HG03521 (cell line): ENCODE data around the gene STX8.
"Not testable (repeated sequence)": the region's sequence is repeated elsewhere in the genome, so short reads cannot be mapped to it uniquely, and the experiment has no call there.

Source experiments
- ATAC-seq: cut with Tn5 transposase; IDR thresholded peaks from one replicate; pipeline ENCODE4 v1.9.1; 2021; ENCODE audit warnings: mild to moderate bottlenecking, moderate library complexity; ENCODE audit not compliant: unreplicated experiment

The STX8 gene

DNA sequence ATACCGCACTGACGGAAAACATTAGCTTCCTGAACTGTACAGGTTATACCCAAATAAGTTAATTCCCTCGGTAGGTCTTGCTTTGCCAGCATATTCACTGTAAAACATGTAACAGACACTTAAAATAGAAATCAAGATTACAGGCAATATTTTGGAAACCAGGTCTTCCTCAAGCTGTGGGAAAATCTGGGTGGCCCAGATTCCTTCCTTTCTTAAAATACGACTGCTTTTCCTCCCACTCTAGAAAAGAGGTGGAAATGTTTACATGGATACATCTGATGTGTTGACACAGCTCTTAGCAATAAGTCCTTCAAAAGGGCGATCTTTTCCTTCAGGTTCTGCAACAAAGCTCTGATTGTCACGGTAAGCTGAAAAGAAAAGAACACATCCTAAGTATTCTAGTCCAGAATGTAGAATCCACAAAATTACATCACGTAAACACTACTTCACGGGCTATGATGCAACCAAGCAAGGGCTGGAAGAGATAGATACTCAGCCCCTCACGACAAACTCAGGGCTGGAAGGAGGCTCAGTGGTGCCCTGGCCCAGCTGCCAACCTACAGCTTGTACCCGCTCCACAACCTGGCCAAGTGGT is 18.4 kb downstream of the STX8 start:
- ATAC-seq: no peak

DNA sequence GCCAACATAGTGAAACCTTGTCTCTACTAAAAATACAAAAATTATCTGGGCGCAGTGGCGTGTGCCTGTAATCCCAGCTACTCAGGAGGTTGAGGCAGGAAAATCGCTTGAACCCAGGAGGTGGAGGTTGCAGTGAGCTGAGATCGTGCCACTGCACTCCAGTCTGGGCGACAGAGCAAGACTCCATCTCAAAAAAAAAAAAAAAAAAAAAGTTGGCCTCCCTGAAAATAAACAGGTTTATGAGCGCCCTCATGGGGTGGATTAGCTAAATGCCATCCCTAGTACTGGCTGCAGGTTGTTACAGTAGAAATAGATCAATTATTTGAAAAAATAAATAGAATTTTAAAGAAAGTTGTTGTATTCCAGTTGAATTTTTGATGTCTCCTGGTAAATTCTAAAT is 20.9 kb downstream of the STX8 start:
- not testable (repeated sequence) for ATAC-seq

DNA sequence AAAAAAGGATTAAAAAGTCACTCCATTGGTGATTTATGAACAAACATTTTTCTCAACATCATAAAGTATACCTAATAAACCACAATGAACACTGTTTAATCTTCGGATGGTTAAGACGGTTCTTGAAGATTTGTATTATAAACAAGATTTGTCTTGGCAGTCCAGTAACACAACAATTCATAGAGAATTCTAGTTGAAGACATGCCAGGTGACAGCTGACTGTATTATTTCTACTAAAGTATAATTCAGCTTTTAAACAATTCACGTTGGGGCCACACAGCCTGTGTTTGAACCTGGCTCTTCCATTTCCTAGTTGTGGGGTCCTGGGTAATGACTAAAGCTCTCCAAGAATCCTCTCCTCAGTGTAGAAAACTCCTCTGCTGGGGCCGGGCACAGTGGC is 22.0 kb downstream of the STX8 start:
- no peak for ATAC-seq

DNA sequence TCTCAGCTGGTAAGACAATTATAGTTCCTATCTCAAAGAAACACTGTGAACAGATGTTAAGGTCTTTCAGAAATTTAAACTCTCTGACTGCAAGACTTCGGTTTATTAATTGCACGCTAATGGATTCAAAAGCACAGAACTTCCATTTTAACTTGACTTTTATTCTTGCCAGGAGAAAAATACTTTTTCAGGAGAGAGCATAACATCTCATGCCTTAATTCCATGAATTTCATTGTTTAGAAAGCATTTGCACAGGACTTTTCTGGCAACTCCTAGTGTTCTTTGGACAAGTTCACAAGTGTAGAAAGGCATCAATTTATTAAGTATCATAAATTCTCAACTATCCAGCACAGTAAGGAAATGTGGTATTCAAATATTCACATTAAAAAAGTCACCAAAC is 22.4 kb downstream of the STX8 start:
- ATAC-seq: no peak

DNA sequence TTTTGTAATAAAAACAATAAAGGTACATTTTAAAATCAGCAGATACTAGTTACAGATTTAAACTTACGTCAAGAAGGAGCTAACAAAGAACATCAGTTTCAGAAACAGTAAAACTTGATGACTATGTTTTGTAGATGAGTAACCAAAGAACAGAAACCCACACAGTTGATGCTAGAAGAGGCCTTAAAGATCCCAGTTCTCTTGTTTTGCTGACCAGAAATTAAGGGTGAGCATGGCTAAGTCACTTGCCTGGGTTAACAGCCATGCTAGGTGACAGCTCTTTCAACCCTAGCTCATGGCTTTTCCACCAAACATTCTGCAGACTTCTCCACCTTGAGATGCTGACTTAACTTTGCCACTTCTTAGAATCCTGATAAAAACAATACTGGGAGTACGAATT is 26.4 kb downstream of the STX8 start:
- ATAC-seq: no peak

DNA sequence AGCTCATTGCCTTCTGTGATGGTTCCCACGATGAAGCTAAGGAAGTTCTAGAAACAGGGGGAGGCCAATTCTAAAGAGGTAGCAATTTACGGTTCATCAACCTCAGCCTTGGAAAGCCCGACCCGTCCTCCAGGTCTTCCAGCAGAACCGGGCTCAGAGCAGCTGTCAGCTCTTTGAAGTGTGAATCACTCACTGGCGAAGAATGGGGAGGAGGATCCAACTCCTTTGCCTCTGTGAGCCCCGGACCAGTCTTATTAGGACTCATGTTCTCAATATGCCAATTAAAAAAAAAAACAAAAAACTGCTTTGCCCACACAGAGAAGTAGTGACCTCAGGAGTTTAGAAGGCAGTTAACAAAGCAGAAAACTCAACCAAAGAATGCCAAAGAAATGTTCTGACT is 31.4 kb downstream of the STX8 start:
- ATAC-seq: no peak

DNA sequence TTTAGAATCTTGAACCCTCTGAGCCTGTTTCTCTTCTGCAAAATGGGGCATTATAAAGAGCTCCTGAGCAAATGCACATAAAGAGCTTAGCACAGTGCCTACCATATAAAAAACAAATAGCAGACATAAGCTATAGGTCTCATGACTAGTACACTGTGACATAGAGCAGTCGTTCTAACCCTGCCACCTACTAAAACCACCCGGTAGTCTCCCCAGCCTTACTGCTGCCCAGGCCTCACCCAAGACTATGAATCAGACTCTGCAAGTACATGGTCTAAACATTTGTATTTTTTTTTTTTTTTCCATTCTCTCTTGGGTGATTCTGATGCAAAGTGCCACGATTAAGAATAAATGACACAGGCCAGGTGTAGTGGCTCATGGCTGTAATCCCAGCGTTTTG is 33.9 kb downstream of the STX8 start:
- ATAC-seq: no peak

DNA sequence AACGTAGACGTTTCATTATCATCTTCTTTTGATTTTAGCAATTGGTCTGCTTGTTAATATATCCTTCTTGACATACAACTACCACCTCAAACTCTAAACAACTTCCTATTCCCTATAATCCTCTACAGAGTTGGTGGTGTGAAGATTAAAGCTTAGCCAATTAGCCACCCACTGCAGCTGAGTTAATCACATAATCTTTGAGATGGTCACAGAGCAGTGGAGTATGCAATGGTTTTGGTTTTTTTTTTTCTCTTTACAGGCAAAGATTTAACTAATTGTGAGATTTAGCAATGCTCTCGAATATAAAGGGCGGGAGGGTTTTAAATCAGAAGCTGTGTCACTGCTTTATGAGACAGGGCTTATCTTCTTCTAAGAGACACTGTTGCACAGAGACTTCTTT is 37.0 kb downstream of the STX8 start:
- no peak for ATAC-seq

DNA sequence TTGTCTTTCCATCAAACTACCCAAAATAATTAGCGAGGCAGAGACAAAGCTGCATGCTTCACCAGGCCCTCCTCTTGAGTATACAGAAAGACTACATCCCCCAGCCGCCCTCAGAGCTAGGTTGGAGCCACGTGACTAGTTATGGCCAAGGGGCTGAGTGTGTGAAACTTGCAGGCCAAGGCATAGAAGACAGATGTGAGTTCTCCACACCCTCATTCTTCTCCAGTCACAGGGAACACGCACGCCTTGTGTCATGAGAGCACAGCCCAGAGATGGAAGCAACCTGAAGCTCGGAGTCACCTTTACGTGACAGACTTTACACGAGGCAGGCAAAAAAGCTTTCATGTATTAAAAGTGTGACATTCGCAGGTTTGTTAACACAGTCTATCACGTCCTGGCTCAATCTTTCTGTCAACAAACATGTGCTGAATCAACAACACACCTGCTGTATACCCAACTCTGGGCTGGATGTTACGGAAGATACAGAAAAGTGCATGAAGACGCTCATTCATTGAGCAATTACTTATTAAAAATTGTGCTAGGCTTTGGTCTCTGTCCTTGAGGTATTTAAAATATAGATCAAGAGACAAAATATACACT is 38.3 kb downstream of the STX8 start:
- ATAC-seq: no peak

DNA sequence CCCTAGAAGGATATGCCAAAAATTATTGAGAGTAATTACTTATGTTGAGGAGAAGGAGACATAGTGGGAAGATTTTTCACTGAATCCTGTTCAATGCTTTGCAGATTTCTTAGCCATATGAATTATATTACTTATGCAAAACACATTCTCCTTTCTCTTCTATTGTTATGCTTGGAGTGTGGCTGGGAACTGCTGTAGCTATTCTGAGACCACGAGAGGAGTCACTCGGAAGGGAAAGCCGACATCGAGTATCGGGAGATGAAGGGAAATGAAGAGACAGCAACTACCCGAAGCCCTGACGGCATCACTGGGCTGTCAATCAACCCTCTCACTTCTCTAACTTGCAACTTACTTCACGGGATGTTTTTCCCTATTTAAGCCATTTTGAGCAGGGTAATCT is 39.6 kb downstream of the STX8 start:
- ATAC-seq: no peak

DNA sequence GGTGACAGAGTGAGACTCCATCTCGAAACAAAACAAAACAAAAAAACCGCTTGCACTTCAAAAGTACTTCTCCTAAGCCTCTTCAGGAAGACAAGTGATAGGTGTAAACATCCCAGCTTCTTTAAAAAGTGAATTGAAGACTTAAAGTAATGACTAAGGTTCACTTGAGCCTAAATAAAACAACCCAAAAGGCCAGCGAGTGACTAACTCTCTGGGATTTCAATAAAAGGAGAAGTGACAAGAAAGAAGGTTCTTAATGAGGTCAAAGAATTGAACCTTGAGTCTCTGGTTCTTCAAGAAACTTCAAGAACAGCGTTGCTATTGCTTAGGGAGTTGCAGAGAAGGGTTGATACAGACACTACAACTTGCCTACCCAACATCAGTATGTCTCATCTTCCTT is 42.2 kb downstream of the STX8 start:
- no peak for ATAC-seq

DNA sequence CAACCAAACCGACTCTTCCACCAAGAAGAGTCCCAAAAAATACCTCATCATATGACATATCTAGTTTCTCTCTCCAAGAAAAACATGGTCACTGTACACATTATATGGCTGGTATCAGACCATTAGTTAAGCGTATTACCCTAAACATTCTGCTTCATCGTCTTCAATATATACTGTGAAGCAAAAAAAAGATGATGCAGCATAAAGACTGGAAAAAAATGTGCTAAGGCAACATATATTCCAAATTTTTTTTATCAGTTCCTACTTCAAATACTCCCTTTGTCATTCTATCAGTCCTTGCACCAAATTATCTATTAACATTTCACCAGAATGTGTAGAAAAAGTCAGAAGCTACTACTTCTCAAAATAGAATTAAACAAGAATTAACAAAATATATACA is 42.9 kb downstream of the STX8 start:
- ATAC-seq: no peak

DNA sequence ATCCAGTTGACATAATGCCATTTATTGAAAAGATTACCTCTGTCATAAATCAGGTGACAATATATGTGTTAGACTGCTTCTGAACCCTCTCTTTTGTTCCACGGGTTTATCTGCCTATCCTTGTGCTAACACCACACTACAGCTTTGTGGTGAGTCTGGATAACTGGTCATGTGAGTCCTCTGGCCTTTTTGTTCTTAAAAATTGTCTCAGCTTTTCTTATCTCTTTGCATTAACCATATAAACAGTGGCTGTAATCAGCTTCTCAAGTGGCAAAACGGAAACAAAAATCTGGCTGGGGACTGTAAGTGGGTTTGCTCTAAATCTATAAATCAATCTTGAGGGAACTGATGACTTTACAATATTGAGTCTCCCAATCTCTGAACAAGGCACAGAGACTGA is 44.6 kb downstream of the STX8 start:
- no peak for ATAC-seq

DNA sequence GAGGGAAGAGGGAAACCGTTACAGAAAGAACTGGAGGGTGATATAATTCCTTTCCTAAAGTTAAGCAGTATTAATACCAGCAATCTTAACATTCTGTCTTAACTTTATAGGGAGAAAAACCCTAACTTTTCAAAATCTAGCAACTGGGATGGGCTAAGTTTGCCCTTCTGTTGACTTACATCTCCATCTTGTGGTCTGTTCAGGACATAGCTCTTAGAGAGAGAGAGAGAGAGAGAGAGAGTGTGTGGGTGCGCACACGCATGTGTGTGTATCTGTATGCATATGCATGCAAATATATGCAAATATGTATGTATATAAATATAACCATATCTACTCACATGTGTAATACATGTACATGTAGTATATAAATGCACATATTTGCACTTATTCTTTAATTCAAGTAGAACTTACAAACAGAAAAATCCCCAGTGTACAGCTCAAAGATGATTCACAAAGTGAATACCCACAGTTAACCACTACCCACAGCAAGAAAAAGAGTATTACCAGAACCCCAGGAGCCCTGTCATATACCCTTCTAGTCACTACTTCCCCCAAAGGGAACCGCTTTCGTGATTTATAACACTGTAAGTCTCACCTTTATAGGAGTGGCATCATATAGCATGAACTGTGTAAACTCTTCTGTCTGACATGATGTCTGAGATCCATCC is 46.5 kb downstream of the STX8 start:
- ATAC-seq: no peak

DNA sequence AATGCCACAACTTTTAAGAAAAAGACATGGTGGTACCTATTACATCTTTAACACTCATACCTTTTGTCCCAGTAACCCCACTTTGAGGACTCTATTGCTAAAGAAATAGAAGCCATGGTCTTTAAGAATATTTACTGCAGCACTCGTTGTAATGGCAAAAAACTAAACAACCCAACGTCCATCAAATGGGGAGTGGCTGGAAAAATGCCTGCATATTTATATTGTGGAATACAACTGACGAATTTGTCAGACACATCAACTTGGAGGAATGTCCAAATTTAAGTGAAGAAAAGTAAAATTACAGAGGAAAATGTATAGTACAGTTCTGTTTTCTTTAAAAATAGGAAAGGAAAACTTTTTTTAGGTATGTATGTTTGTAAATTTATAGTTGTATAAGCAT is 47.8 kb downstream of the STX8 start:
- ATAC-seq: no peak

DNA sequence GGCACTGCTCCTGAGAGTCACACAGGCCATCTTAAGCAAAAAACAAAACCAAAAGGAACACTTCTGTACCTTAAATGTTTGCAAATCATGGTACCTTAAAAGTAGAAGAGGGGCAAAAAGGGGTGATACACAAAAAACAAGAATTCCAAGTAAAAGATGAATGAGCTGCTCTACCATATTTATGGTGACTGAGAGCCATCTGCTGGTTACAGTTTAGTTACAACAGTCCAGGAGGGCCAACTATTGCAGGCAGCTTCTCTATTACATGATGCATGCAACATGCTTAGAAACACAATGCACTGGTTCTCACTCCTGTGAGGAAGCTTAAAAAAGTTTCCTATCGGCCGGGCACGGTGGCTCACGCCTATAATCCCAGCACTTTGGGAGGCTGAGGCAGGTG is 53.5 kb downstream of the STX8 start:
- no peak for ATAC-seq

DNA sequence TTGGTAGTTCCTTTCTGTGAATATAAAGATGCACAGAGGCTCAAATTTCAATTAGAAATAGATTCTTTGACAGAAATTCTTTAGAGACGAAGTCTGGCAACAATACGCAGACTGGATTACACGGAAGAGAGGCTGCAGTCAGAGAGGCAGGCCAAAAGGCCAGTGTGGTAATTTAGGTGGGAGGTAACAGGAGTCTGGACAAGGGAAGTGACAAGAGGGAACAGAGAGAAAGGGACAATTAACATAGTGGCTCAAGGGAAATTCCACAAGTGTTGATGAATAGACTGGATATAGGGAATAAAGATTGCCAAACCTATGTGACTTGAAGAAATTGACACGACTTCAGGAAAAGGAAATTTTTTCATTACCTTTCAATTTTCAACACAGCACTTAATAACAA is 54.6 kb downstream of the STX8 start:
- no peak for ATAC-seq

DNA sequence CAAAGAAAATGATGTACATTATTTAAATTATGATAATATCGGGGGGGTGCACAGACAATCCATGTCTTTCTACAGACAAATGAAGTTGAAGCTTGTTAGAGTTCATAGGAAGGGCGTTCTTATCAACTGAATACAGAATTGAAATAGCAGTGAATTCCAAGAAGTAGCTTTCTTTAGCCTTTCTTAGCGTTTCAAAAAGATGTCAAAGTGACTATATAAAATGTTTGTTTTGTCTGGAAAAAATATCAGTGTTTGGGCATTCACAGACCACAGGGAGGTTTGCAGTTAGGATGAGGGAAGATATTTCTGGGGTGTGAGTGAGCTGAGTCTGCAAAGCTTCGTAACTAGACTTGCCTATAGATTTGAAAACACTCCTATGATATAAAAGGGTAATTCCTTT is 55.0 kb downstream of the STX8 start:
- ATAC-seq: no peak

DNA sequence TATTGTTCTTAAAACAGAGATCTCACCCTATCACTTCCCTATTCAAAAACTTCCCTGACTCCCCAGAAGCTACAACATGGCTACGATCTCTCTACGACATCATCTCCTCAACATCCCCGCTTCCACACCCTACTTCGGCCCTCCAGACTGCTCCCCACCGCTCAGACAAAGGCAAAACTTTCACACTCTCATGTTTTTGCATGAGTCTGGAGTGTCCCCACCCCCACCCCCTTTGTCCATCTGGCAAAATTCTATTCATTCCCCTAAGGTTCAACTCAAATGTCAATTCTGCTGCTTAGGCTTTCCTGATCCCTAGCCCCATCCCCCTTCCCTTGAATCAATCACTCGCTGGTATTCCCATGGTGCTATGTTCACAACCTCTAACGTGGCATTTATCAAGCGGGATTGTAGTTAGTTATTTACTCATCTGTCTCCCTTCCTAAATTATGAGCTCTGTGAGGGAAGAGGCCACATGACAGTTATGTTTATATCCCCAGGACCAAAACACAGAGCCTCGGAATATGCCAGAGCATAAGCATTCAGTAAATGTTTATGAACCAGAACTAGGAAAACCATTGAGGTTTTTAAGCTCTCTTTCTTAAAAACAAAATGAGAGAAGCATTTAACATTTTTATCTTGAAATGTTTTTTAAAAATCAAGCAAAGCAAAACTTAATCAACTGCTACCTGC is 55.9 kb downstream of the STX8 start:
- no peak for ATAC-seq

DNA sequence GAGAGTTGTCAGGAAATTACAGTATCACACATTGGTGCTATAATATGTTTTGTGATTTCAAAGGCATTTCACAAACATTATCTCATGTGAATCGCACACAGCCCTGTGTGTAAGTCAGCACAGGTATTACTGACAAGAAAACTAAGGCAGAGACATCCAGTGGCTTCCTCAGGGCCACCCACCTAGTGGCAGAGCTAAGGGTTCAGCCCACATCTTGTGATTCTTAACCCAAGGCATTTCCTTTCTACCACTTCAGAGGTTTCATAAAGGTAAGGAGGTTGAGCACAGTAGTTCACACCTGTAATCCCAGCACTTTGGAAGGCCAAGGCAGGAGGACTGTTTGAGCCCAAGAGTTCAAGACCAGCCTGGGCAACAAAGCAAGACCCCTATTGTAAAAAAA is 58.2 kb downstream of the STX8 start:
- no peak for ATAC-seq

DNA sequence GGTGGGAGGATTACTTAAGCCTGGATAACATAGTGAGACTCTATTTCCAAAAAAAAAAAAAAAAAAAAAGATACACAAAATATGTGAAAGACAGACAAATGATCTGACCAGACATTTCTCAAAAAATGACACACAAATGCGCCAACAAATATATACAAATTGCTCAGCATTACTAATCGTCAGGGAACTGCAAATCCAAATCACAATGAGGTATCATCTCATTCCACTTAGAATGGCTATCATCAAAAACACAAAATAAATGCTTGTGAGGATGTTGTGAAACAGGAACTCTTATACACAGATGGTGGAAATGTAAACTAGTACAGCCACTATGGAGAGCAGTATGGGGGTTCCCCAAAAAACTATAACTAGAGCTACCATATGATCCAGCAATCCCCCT is 62.4 kb downstream of the STX8 start:
- no peak for ATAC-seq
